GM23338 (cell line): ENCODE data around the gene ENTPD1. TPM values are rescaled to one million over a fixed set of nuclear protein-coding genes. Genes with fewer than 3 reads are reported as not detected.

ENCODE experiments used
- ATAC-seq: fragments of 200-7000 bp; cut with Tn5 transposase; 3 replicates; pipeline ENCODE4 v1.9.1; 2020
- DNase-seq: peaks from one replicate; pipeline ENCODE4 v3.0.0-alpha.2; 2015; ENCODE audit warnings: low spot score
- H2AFZ ChIP-seq: fragments of 200-600 bp; sonication (generic); 2 replicates; pipeline ENCODE4 v1.8.0; 2016; ENCODE audit warnings: antibody characterized with exemption, mild to moderate bottlenecking, moderate library complexity
- H3F3A ChIP-seq: fragments of 200-600 bp; sonication (generic); replicated peaks from 2 replicates; pipeline ENCODE4 v1.8.0; 2017; ENCODE audit warnings: antibody characterized with exemption, mixed run types, low read depth
- H3K27ac ChIP-seq: fragments of 200-600 bp; sonication (generic); 2 replicates; pipeline ENCODE4 v1.6.1; 2016; ENCODE audit warnings: low read depth
- H3K27me3 ChIP-seq: fragments of 200-600 bp; sonication (generic); 2 replicates; pipeline ENCODE4 v1.8.0; 2016; ENCODE audit warnings: mild to moderate bottlenecking, mixed run types, moderate library complexity; ENCODE audit not compliant: insufficient read depth
- H3K36me3 ChIP-seq: fragments of 200-600 bp; sonication (generic); 2 replicates; pipeline ENCODE4 v1.8.0; 2016; ENCODE audit warnings: mild to moderate bottlenecking; ENCODE audit not compliant: insufficient read depth
- H3K4me1 ChIP-seq: fragments of 200-600 bp; sonication (generic); 2 replicates; pipeline ENCODE4 v1.8.0; 2016; ENCODE audit warnings: mild to moderate bottlenecking, moderate library complexity; ENCODE audit not compliant: insufficient read depth
- H3K4me2 ChIP-seq: fragments of 200-600 bp; sonication (generic); 2 replicates; pipeline ENCODE4 v1.7.1; 2017; ENCODE audit warnings: mixed run types
- H3K4me3 ChIP-seq: fragments of 200-600 bp; sonication (generic); 2 replicates; pipeline ENCODE4 v1.6.1; 2016; ENCODE audit warnings: mixed run types
- H3K79me2 ChIP-seq: fragments of 200-600 bp; sonication (generic); replicated peaks from 2 replicates; pipeline ENCODE4 v1.8.0; 2017; ENCODE audit warnings: mild to moderate bottlenecking; ENCODE audit not compliant: insufficient read depth
- H3K9me2 ChIP-seq: fragments of 200-600 bp; sonication (generic); 2 replicates; pipeline ENCODE4 v1.8.0; 2017; ENCODE audit not compliant: insufficient read depth
- H4K20me1 ChIP-seq: fragments of 200-600 bp; sonication (generic); replicated peaks from 2 replicates; pipeline ENCODE4 v1.8.0; 2017; ENCODE audit warnings: mild to moderate bottlenecking; ENCODE audit not compliant: insufficient read depth
- H3K27ac Mint-ChIP-seq: 2 replicates; pipeline ENCODE4 v1.8.0; 2020; ENCODE audit warnings: inconsistent platforms, mild to moderate bottlenecking, moderate library complexity, mixed read lengths
- H3K27me3 Mint-ChIP-seq: 3 replicates; pipeline ENCODE4 v1.8.0; 2022; ENCODE audit warnings: low read depth, mild to moderate bottlenecking, moderate library complexity, mixed read lengths, inconsistent platforms; ENCODE audit not compliant: insufficient read depth, poor library complexity
- H3K36me3 Mint-ChIP-seq: 3 replicates; pipeline ENCODE4 v1.8.0; 2021; ENCODE audit warnings: low read depth, mild to moderate bottlenecking, inconsistent platforms, moderate library complexity, mixed read lengths
- H3K4me1 Mint-ChIP-seq: 3 replicates; pipeline ENCODE4 v1.8.0; 2020; ENCODE audit warnings: mild to moderate bottlenecking, inconsistent platforms, mixed read lengths
- H3K4me3 Mint-ChIP-seq: 3 replicates; pipeline ENCODE4 v1.8.0; 2021; ENCODE audit warnings: moderate library complexity, mild to moderate bottlenecking, inconsistent platforms, mixed read lengths
- H3K9me3 Mint-ChIP-seq: 3 replicates; pipeline ENCODE4 v1.8.0; 2020; ENCODE audit warnings: moderate library complexity, mild to moderate bottlenecking, inconsistent platforms, mixed read lengths
- EZH2 ChIP-seq: fragments of 200-600 bp; sonication (generic); IDR thresholded peaks from one replicate; pipeline ENCODE4 v1.8.0; 2017; ENCODE audit warnings: antibody characterized with exemption, mild to moderate bottlenecking, low read depth; ENCODE audit not compliant: unreplicated experiment
- POLR2AphosphoS5 ChIP-seq: IDR thresholded peaks from 2 replicates; pipeline ENCODE4 v1.6.1; 2016; ENCODE audit warnings: antibody characterized with exemption, low read depth
- polyA plus RNA-seq: library from polyadenylated mRNA; unstranded; fragments of >200 nt; fragmentation: Nextera tagmentation; extraction: Ambion mirVana; gene quantifications from 2 replicates; pipeline ENCODE4 v1.2.1, GENCODE V29; 2016
- total RNA-seq: library from RNA; depleted of rRNA; stranded (reverse); fragments of >200 nt; shearing (Covaris generic); gene quantifications from 2 replicates; pipeline ENCODE4 v1.2.3, GENCODE V29; 2014
- TF ChIP-seq, protein P1 (sequence below): IDR thresholded peaks from one replicate; pipeline ENCODE4 v1.6.1; 2018; ENCODE audit warnings: antibody characterized with exemption; ENCODE audit not compliant: unreplicated experiment
- TF ChIP-seq, protein P2 (sequence below): fragments of 250-450 bp; sonication (Bioruptor Pico); IDR thresholded peaks from 2 replicates; pipeline ENCODE4 v1.5.0; 2020; ENCODE audit warnings: mild to moderate bottlenecking, moderate library complexity
- TF ChIP-seq, protein P3 (sequence below), 2 experiments: fragments of 200-600 bp in 1 of 2; sonication (generic) in 1 of 2; conservative IDR thresholded peaks; 2 replicates each; pipeline versions ENCODE4 v1.5.1 to v1.6.1; 2016 to 2017; ENCODE audit warnings: antibody characterized with exemption in 2 of 2, low read depth in 2 of 2, mild to moderate bottlenecking in 2 of 2, moderate library complexity in 1 of 2

ENTPD1 gene
- total and polyA plus RNA-seq, 2 experiments from 2014 or later, result 2.3 to 3.6 TPM

DNA sequence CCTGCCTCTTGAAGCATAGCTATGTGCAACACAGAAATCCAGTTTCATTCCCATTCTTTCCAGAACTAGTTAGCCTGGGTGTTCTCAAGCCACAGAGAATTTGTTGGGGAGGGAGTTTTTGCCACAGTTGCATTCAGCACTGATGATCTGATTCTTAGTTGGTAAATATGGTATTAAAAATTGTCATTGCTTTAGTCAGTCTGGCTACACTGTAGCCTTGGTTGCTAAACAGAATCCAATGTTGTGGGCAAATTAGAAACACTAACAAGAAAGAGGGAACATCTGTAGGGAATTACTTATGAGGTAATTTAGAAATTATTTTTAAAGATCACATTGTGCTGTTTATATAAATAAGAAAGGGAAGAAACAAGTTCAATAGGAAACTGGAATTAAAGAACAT is 94.8 kb downstream of the ENTPD1 start:
- no peaks in the 10 kb centered on the region for H3K4me1 ChIP-seq
- peaks cover 1% of the 10 kb centered on the region; the same call in 2 of the 3 replicates for H3K36me3 Mint-ChIP-seq
- peaks cover under 1% of the 10 kb centered on the region; the same call in 1 of the 3 replicates for H3K9me3 Mint-ChIP-seq
- H3K4me1 Mint-ChIP-seq, result no peaks in the 10 kb centered on the region
- H3K9me2 ChIP-seq, result peaks cover 7% of the 10 kb centered on the region
- no peak overlapping the region for H3K27ac Mint-ChIP-seq
- H3K79me2 ChIP-seq, result no peaks in the 10 kb centered on the region
- H3K27ac ChIP-seq, result no peak overlapping the region
- no peak for ATAC-seq
- no peak overlapping the region for H2AFZ ChIP-seq
- no peak overlapping the region for H3K4me3 Mint-ChIP-seq
- no peaks in the 10 kb centered on the region for H3K27me3 ChIP-seq
- no peak overlapping the region for H3K4me2 ChIP-seq
- TF ChIP-seq, protein P1, sequence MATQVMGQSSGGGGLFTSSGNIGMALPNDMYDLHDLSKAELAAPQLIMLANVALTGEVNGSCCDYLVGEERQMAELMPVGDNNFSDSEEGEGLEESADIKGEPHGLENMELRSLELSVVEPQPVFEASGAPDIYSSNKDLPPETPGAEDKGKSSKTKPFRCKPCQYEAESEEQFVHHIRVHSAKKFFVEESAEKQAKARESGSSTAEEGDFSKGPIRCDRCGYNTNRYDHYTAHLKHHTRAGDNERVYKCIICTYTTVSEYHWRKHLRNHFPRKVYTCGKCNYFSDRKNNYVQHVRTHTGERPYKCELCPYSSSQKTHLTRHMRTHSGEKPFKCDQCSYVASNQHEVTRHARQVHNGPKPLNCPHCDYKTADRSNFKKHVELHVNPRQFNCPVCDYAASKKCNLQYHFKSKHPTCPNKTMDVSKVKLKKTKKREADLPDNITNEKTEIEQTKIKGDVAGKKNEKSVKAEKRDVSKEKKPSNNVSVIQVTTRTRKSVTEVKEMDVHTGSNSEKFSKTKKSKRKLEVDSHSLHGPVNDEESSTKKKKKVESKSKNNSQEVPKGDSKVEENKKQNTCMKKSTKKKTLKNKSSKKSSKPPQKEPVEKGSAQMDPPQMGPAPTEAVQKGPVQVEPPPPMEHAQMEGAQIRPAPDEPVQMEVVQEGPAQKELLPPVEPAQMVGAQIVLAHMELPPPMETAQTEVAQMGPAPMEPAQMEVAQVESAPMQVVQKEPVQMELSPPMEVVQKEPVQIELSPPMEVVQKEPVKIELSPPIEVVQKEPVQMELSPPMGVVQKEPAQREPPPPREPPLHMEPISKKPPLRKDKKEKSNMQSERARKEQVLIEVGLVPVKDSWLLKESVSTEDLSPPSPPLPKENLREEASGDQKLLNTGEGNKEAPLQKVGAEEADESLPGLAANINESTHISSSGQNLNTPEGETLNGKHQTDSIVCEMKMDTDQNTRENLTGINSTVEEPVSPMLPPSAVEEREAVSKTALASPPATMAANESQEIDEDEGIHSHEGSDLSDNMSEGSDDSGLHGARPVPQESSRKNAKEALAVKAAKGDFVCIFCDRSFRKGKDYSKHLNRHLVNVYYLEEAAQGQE, result no peak
- TF ChIP-seq EZH2 (no peak), POLR2AphosphoS5 (no peak)
- TF ChIP-seq, protein P2, sequence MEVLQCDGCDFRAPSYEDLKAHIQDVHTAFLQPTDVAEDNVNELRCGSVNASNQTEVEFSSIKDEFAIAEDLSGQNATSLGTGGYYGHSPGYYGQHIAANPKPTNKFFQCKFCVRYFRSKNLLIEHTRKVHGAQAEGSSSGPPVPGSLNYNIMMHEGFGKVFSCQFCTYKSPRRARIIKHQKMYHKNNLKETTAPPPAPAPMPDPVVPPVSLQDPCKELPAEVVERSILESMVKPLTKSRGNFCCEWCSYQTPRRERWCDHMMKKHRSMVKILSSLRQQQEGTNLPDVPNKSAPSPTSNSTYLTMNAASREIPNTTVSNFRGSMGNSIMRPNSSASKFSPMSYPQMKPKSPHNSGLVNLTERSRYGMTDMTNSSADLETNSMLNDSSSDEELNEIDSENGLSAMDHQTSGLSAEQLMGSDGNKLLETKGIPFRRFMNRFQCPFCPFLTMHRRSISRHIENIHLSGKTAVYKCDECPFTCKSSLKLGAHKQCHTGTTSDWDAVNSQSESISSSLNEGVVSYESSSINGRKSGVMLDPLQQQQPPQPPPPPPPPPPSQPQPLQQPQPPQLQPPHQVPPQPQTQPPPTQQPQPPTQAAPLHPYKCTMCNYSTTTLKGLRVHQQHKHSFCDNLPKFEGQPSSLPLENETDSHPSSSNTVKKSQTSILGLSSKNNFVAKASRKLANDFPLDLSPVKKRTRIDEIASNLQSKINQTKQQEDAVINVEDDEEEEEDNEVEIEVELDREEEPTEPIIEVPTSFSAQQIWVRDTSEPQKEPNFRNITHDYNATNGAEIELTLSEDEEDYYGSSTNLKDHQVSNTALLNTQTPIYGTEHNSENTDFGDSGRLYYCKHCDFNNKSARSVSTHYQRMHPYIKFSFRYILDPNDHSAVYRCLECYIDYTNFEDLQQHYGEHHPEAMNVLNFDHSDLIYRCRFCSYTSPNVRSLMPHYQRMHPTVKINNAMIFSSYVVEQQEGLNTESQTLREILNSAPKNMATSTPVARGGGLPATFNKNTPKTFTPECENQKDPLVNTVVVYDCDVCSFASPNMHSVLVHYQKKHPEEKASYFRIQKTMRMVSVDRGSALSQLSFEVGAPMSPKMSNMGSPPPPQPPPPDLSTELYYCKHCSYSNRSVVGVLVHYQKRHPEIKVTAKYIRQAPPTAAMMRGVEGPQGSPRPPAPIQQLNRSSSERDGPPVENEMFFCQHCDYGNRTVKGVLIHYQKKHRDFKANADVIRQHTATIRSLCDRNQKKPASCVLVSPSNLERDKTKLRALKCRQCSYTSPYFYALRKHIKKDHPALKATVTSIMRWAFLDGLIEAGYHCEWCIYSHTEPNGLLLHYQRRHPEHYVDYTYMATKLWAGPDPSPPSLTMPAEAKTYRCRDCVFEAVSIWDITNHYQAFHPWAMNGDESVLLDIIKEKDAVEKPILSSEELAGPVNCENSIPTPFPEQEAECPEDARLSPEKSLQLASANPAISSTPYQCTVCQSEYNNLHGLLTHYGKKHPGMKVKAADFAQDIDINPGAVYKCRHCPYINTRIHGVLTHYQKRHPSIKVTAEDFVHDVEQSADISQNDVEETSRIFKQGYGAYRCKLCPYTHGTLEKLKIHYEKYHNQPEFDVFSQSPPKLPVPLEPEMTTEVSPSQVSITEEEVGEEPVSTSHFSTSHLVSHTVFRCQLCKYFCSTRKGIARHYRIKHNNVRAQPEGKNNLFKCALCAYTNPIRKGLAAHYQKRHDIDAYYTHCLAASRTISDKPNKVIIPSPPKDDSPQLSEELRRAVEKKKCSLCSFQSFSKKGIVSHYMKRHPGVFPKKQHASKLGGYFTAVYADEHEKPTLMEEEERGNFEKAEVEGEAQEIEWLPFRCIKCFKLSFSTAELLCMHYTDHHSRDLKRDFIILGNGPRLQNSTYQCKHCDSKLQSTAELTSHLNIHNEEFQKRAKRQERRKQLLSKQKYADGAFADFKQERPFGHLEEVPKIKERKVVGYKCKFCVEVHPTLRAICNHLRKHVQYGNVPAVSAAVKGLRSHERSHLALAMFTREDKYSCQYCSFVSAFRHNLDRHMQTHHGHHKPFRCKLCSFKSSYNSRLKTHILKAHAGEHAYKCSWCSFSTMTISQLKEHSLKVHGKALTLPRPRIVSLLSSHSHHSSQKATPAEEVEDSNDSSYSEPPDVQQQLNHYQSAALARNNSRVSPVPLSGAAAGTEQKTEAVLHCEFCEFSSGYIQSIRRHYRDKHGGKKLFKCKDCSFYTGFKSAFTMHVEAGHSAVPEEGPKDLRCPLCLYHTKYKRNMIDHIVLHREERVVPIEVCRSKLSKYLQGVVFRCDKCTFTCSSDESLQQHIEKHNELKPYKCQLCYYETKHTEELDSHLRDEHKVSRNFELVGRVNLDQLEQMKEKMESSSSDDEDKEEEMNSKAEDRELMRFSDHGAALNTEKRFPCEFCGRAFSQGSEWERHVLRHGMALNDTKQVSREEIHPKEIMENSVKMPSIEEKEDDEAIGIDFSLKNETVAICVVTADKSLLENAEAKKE (CRISPR knock-in tag), result no peak
- TF ChIP-seq, protein P3, sequence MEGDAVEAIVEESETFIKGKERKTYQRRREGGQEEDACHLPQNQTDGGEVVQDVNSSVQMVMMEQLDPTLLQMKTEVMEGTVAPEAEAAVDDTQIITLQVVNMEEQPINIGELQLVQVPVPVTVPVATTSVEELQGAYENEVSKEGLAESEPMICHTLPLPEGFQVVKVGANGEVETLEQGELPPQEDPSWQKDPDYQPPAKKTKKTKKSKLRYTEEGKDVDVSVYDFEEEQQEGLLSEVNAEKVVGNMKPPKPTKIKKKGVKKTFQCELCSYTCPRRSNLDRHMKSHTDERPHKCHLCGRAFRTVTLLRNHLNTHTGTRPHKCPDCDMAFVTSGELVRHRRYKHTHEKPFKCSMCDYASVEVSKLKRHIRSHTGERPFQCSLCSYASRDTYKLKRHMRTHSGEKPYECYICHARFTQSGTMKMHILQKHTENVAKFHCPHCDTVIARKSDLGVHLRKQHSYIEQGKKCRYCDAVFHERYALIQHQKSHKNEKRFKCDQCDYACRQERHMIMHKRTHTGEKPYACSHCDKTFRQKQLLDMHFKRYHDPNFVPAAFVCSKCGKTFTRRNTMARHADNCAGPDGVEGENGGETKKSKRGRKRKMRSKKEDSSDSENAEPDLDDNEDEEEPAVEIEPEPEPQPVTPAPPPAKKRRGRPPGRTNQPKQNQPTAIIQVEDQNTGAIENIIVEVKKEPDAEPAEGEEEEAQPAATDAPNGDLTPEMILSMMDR (conservative IDR thresholded peaks at IDR 0.05; ENCODE audit: low read depth in 2 of 2), result no peak
- H3F3A ChIP-seq, result no peaks in the 10 kb centered on the region
- DNase-seq, result no peak
- H4K20me1 ChIP-seq, result no peaks in the 10 kb centered on the region
- no peak overlapping the region for H3K4me3 ChIP-seq
- H3K27me3 Mint-ChIP-seq, result peaks cover 3% of the 10 kb centered on the region
- no peaks in the 10 kb centered on the region for H3K36me3 ChIP-seq
